Spleen (tissue), 11 donors: ENCODE measurements around the gene CELA2A. TPM values are rescaled to one million over a fixed set of nuclear protein-coding genes. Genes with fewer than 3 reads are reported as not detected.

Experiments
- DNase-seq: peaks from one replicate; pipeline ENCODE4 v3.0.0-alpha.2; 2020
- H3K27ac ChIP-seq, 8 donors: fragments of 200-600 bp; sonication (generic) in 7 of 8; 1 replicate in 4 of 8; 2 replicates in 4 of 8; pipeline versions ENCODE4 v1.5.0 to v1.8.0; 2016 to 2021; ENCODE audit warnings: inconsistent platforms in 4 of 8, mild to moderate bottlenecking in 4 of 8, moderate library complexity in 1 of 8
- H3K27me3 ChIP-seq, 7 donors: fragments of 200-600 bp; sonication (generic) in 6 of 7; replicated peaks in 1 of 7; 1 replicate in 4 of 7; 2 replicates in 3 of 7; pipeline versions ENCODE4 v1.5.0 to v1.8.0; 2016 to 2021; ENCODE audit warnings: inconsistent platforms in 3 of 7, mild to moderate bottlenecking in 1 of 7
- H3K36me3 ChIP-seq, 6 donors: fragments of 200-600 bp; sonication (generic) in 5 of 6; 1 replicate in 4 of 6; 2 replicates in 2 of 6; pipeline versions ENCODE4 v1.5.0 to v1.8.0; 2016 to 2021; ENCODE audit warnings: inconsistent platforms in 2 of 6
- H3K4me1 ChIP-seq, 6 donors: fragments of 200-600 bp; sonication (generic) in 5 of 6; 1 replicate in 3 of 6; 2 replicates in 3 of 6; pipeline versions ENCODE4 v1.5.0 to v1.8.0; 2016 to 2021; ENCODE audit warnings: inconsistent platforms in 3 of 6
- H3K4me3 ChIP-seq, 8 donors: fragments of 200-600 bp; sonication (generic) in 7 of 8; 1 replicate in 4 of 8; 2 replicates in 4 of 8; pipeline versions ENCODE4 v1.5.0 to v1.8.0; 2016 to 2021; ENCODE audit warnings: inconsistent platforms in 4 of 8, mild to moderate bottlenecking in 4 of 8, moderate library complexity in 2 of 8
- H3K9me3 ChIP-seq, 8 donors: fragments of 200-600 bp; sonication (generic) in 7 of 8; 1 replicate in 4 of 8; 2 replicates in 4 of 8; pipeline versions ENCODE4 v1.5.0 to v1.8.0; 2016 to 2021; ENCODE audit warnings: inconsistent platforms in 4 of 8
- CTCF ChIP-seq, 11 experiments: fragments of 200-600 bp in 7 of 11; fragments of 450-650 bp in 4 of 11; sonication (generic) in 4 of 11; IDR thresholded peaks in 8 of 11; conservative IDR thresholded peaks in 3 of 11; 1 replicate in 7 of 11; 2 replicates in 4 of 11; pipeline versions ENCODE4 v1.4.0 to v1.8.0; 2016 to 2021; ENCODE audit warnings: antibody characterized with exemption in 11 of 11, inconsistent platforms in 4 of 11, mild to moderate bottlenecking in 1 of 11
- POLR2A ChIP-seq, 3 donors: fragments of 450-650 bp; IDR thresholded peaks; one replicate each; pipeline ENCODE4 v1.5.1; 2017; ENCODE audit warnings: antibody characterized with exemption in 3 of 3, mild to moderate bottlenecking in 1 of 3
- POLR2AphosphoS5 ChIP-seq, 3 donors: sonication (generic); formaldehyde crosslinking; IDR thresholded peaks; one replicate each; pipeline ENCODE4 v1.5.1; 2017; ENCODE audit warnings: antibody characterized with exemption in 3 of 3
- WGBS, 5 donors: extraction: QIAGEN DNeasy Blood & Tissue Kit in 3 of 5; methylation state at CpG; one replicate each; pipeline versions ENCODE4 v1.1.5 to v1.1.7; 2013 to 2018; 5-methylcytosine and 5-hydroxymethylcytosine counted together
- intact Hi-C: fragments of 100-400 bp; cut with DNase I; formaldehyde crosslinking; loops from one replicate; pipeline ENCODE4 v1.15.0; 2023; ENCODE audit warnings: low total_unique reads
- polyA plus RNA-seq, 3 donors: library from polyadenylated mRNA; stranded (reverse); fragments of 200-250 nt; gene quantifications; one replicate each; pipeline ENCODE4 v1.2.1, GENCODE V29; 2013
- total RNA-seq, 7 donors: library from RNA; depleted of rRNA in 3 of 7; stranded (reverse); fragments of >200 nt in 3 of 7; fragmentation: NEBNext Ultra II Directional in 4 of 7; extraction: Animal tissue kit (Norgen Biotek cat#: 25700) in 4 of 7; gene quantifications; one replicate each; pipeline versions ENCODE4 v1.1.0 to v1.2.1, GENCODE V29; 2016 to 2021
- donor health status: healthy with polysubstance abuse.
- donor health status: DM: no; HTN: no; CAD: no; lungs with moderate emphysema.
- donor health status: DM: no; HTN: no; CAD: no.
- donor health status: Bipolar disorder and iron deficiency.
- donor health status: healthy.
- donor health status: DM: no; HTN: no; CAD: no.
- donor health status: DM: yes; HTN: yes; CAD: no.

The CELA2A gene
- total and polyA plus RNA-seq, 10 donors = 0.09 to 0.79 (median 0.30) TPM; not detected in 4

- WGBS, 5 donors = 0 to 2% (median 1%) methylated on average over 12 to 99 of the region's 99 CpGs
- peak; percentile 98 for DNase-seq
- Histone ChIP-seq H3K9me3 (no peaks in the 10 kb centered on the region), H3K4me3 (peak within 1 kb of the TSS; percentile 69 to 97 (median 88)), H3K36me3 (peaks cover 0 to 26% (median 3%) of the 10 kb centered on the region in 6 donors), H3K27me3 (no peaks in the 10 kb centered on the region), H3K27ac (peak within 1 kb of the TSS; percentile 62 to 96 (median 88)), H3K4me1 (peaks cover 34 to 65% (median 48%) of the 10 kb centered on the region in 6 donors)
- TF ChIP-seq POLR2AphosphoS5 (IDR thresholded peaks at IDR 0.05) (peak; percentile 89 to 93 (median 91)), POLR2A (IDR thresholded peaks at IDR 0.05) (peak in 2 of 3 donors; percentile 58 to 79), CTCF (IDR thresholded peaks at IDR 0.05 in 8 of 11, conservative IDR thresholded peaks at IDR 0.05 in 3 of 11) (peak in 1 of 11 experiments; percentile 11)
- intact Hi-C loops = no loop called here
Measured at GRCh38 chr1:15409388-15410222, 46.9 kb upstream of the CELA2A start, which contains the start of gene EFHD2. EFHD2 (plus strand) TSS chr1:15409888; CDS start chr1:15409972, 84 bp downstream.

- peaks cover 0 to 34% (median 3%) of the 10 kb centered on the region in 6 donors for H3K36me3 ChIP-seq
- peak; percentile 89 for DNase-seq
- peak overlapping the region; percentile 69 to 97 (median 88) for H3K4me3 ChIP-seq
- H3K27me3 ChIP-seq = no peaks in the 10 kb centered on the region
- WGBS, 5 donors = 0 to 2% (median 1%) methylated on average over 11 to 53 of the region's 53 CpGs
- H3K27ac ChIP-seq = peak overlapping the region; percentile 62 to 96 (median 88)
- no peaks in the 10 kb centered on the region for H3K9me3 ChIP-seq
- intact Hi-C loops = no loop called here
- H3K4me1 ChIP-seq = peaks cover 42 to 73% (median 55%) of the 10 kb centered on the region in 6 donors
- TF ChIP-seq CTCF (IDR thresholded peaks at IDR 0.05 in 8 of 11, conservative IDR thresholded peaks at IDR 0.05 in 3 of 11) (no peak), POLR2A (IDR thresholded peaks at IDR 0.05) (no peak), POLR2AphosphoS5 (IDR thresholded peaks at IDR 0.05) (no peak)
Measured at GRCh38 chr1:15410223-15410883, 46.2 kb upstream of the CELA2A start.

- Histone ChIP-seq H3K4me3 (peak overlapping the region; percentile 69 to 97 (median 88)), H3K4me1 (peaks cover 47 to 78% (median 60%) of the 10 kb centered on the region in 6 donors), H3K27me3 (no peaks in the 10 kb centered on the region), H3K9me3 (no peaks in the 10 kb centered on the region), H3K36me3 (peaks cover 0 to 39% (median 3%) of the 10 kb centered on the region in 6 donors), H3K27ac (peak overlapping the region in 7 of 8 donors; percentile 86 to 96 (median 88))
- peak; percentile 86 for DNase-seq
- TF ChIP-seq POLR2AphosphoS5 (IDR thresholded peaks at IDR 0.05) = no peak
- no peak for TF ChIP-seq POLR2A (IDR thresholded peaks at IDR 0.05)
- no peak for TF ChIP-seq CTCF (IDR thresholded peaks at IDR 0.05 in 8 of 11, conservative IDR thresholded peaks at IDR 0.05 in 3 of 11)
- 4 to 17% (median 8%) methylated on average over 11 of the region's 11 CpGs for WGBS, 5 donors
- intact Hi-C loops = no loop called here
Measured at GRCh38 chr1:15410884-15411245, 45.7 kb upstream of the CELA2A start.
